ENCODE measurements around the gene MDGA2. TPM values are rescaled to one million over a fixed set of nuclear protein-coding genes. Genes with fewer than 3 reads are reported as not detected.

MDGA2 gene
- total RNA-seq, 1 donor from 2014 or later = not detected

GRCh38 chr14:47103771-47104170 lies 571.6 kb downstream of the MDGA2 start:
- Mint-ChIP-seq H3K27me3 (no peaks in the 10 kb centered on the region), H3K36me3 (ENCODE audit: low read depth) (no peaks in the 10 kb centered on the region), H3K4me3 (no peak overlapping the region), H3K4me1 (no peaks in the 10 kb centered on the region), H3K9me3 (no peaks in the 10 kb centered on the region), H3K27ac (no peak overlapping the region)
- DNase-seq = no peak
- intact Hi-C loops (cut with micrococcal nuclease) = no loop called here

- Mint-ChIP-seq H3K9me3 (no peaks in the 10 kb centered on the region), H3K27me3 (no peaks in the 10 kb centered on the region), H3K36me3 (ENCODE audit: low read depth) (no peaks in the 10 kb centered on the region), H3K27ac (no peak overlapping the region), H3K4me1 (no peaks in the 10 kb centered on the region), H3K4me3 (no peak overlapping the region)
- intact Hi-C loops (cut with micrococcal nuclease) = no loop called here
- no peak for DNase-seq
These were observed 572.9 kb downstream of the MDGA2 start for GRCh38 chr14:47102472-47102871.

- no peaks in the 10 kb centered on the region for H3K4me1 Mint-ChIP-seq
- intact Hi-C loops (cut with micrococcal nuclease) = no loop called here
- H3K27me3 Mint-ChIP-seq = no peaks in the 10 kb centered on the region
- DNase-seq = no peak
- H3K27ac Mint-ChIP-seq = no peak overlapping the region
- H3K9me3 Mint-ChIP-seq = peaks cover 7% of the 10 kb centered on the region
- no peaks in the 10 kb centered on the region for H3K36me3 Mint-ChIP-seq (ENCODE audit: low read depth)
- H3K4me3 Mint-ChIP-seq = no peak overlapping the region
These were observed 589.7 kb downstream of the MDGA2 start for GRCh38 chr14:47085678-47086077.

GRCh38 chr14:47065326-47065725 lies 610.1 kb downstream of the MDGA2 start:
- no peaks in the 10 kb centered on the region for H3K9me3 Mint-ChIP-seq
- H3K36me3 Mint-ChIP-seq (ENCODE audit: low read depth) = no peaks in the 10 kb centered on the region
- no peak overlapping the region for H3K4me3 Mint-ChIP-seq
- intact Hi-C loops (cut with micrococcal nuclease) = no loop called here
- no peak overlapping the region for H3K27ac Mint-ChIP-seq
- H3K27me3 Mint-ChIP-seq = no peaks in the 10 kb centered on the region
- no peaks in the 10 kb centered on the region for H3K4me1 Mint-ChIP-seq
- no peak for DNase-seq

- Mint-ChIP-seq H3K27me3 (no peaks in the 10 kb centered on the region), H3K4me3 (no peak overlapping the region), H3K4me1 (no peaks in the 10 kb centered on the region), H3K9me3 (no peaks in the 10 kb centered on the region), H3K27ac (no peak overlapping the region), H3K36me3 (ENCODE audit: low read depth) (no peaks in the 10 kb centered on the region)
- intact Hi-C loops (cut with micrococcal nuclease) = no loop called here
- DNase-seq = no peak
These were observed 615.4 kb downstream of the MDGA2 start for GRCh38 chr14:47060050-47060449.

- no peaks in the 10 kb centered on the region for H3K4me1 Mint-ChIP-seq
- H3K4me3 Mint-ChIP-seq = no peak overlapping the region
- no peaks in the 10 kb centered on the region for H3K36me3 Mint-ChIP-seq (ENCODE audit: low read depth)
- no peaks in the 10 kb centered on the region for H3K9me3 Mint-ChIP-seq
- no peak for DNase-seq
- H3K27ac Mint-ChIP-seq = no peak overlapping the region
- intact Hi-C loops (cut with micrococcal nuclease) = no loop called here
- no peaks in the 10 kb centered on the region for H3K27me3 Mint-ChIP-seq
These were observed 618.0 kb downstream of the MDGA2 start for GRCh38 chr14:47057364-47057763.

- no peak overlapping the region for H3K4me3 Mint-ChIP-seq
- H3K27me3 Mint-ChIP-seq = no peaks in the 10 kb centered on the region
- no peak for DNase-seq
- no peaks in the 10 kb centered on the region for H3K4me1 Mint-ChIP-seq
- H3K27ac Mint-ChIP-seq = no peak overlapping the region
- no peaks in the 10 kb centered on the region for H3K36me3 Mint-ChIP-seq (ENCODE audit: low read depth)
- H3K9me3 Mint-ChIP-seq = no peaks in the 10 kb centered on the region
- intact Hi-C loops (cut with micrococcal nuclease) = no loop called here
These were observed 630.6 kb downstream of the MDGA2 start for GRCh38 chr14:47044841-47045240.

GRCh38 chr14:47040550-47040949 lies 634.9 kb downstream of the MDGA2 start:
- no peaks in the 10 kb centered on the region for H3K36me3 Mint-ChIP-seq (ENCODE audit: low read depth)
- H3K4me3 Mint-ChIP-seq = no peak overlapping the region
- no peaks in the 10 kb centered on the region for H3K9me3 Mint-ChIP-seq
- H3K27ac Mint-ChIP-seq = no peak overlapping the region
- no peak for DNase-seq
- intact Hi-C loops (cut with micrococcal nuclease) = no loop called here
- H3K4me1 Mint-ChIP-seq = no peaks in the 10 kb centered on the region
- H3K27me3 Mint-ChIP-seq = no peaks in the 10 kb centered on the region

- Mint-ChIP-seq H3K4me1 (no peaks in the 10 kb centered on the region), H3K4me3 (no peak overlapping the region), H3K27ac (no peak overlapping the region), H3K27me3 (no peaks in the 10 kb centered on the region), H3K9me3 (no peaks in the 10 kb centered on the region), H3K36me3 (ENCODE audit: low read depth) (no peaks in the 10 kb centered on the region)
- DNase-seq = no peak
- intact Hi-C loops (cut with micrococcal nuclease) = no loop called here
These were observed 636.1 kb downstream of the MDGA2 start for GRCh38 chr14:47039336-47039735.

- no peaks in the 10 kb centered on the region for H3K36me3 Mint-ChIP-seq (ENCODE audit: low read depth)
- no peak overlapping the region for H3K27ac Mint-ChIP-seq
- H3K27me3 Mint-ChIP-seq = no peaks in the 10 kb centered on the region
- no peak overlapping the region for H3K4me3 Mint-ChIP-seq
- DNase-seq = no peak
- intact Hi-C loops (cut with micrococcal nuclease) = no loop called here
- H3K4me1 Mint-ChIP-seq = no peaks in the 10 kb centered on the region
- H3K9me3 Mint-ChIP-seq = no peaks in the 10 kb centered on the region
These were observed 652.7 kb downstream of the MDGA2 start for GRCh38 chr14:47022721-47023120.

- no peak for DNase-seq
- Mint-ChIP-seq H3K36me3 (ENCODE audit: low read depth) (no peaks in the 10 kb centered on the region), H3K9me3 (no peaks in the 10 kb centered on the region), H3K27ac (no peak overlapping the region), H3K4me1 (no peaks in the 10 kb centered on the region), H3K4me3 (no peak overlapping the region), H3K27me3 (no peaks in the 10 kb centered on the region)
- intact Hi-C loops (cut with micrococcal nuclease) = no loop called here
These were observed 654.9 kb downstream of the MDGA2 start for GRCh38 chr14:47020500-47020899.

GRCh38 chr14:47012533-47013280 lies 662.7 kb downstream of the MDGA2 start:
- Mint-ChIP-seq H3K4me1 (no peaks in the 10 kb centered on the region), H3K27me3 (no peaks in the 10 kb centered on the region), H3K27ac (no peak overlapping the region), H3K9me3 (no peaks in the 10 kb centered on the region), H3K4me3 (no peak overlapping the region), H3K36me3 (ENCODE audit: low read depth) (no peaks in the 10 kb centered on the region)
- no peak for DNase-seq
- intact Hi-C loops (cut with micrococcal nuclease) = no loop called here

GRCh38 chr14:47009615-47010014 lies 665.8 kb downstream of the MDGA2 start:
- Mint-ChIP-seq H3K27ac (no peak overlapping the region), H3K36me3 (ENCODE audit: low read depth) (no peaks in the 10 kb centered on the region), H3K4me1 (no peaks in the 10 kb centered on the region), H3K27me3 (no peaks in the 10 kb centered on the region), H3K4me3 (no peak overlapping the region), H3K9me3 (no peaks in the 10 kb centered on the region)
- DNase-seq = no peak
- intact Hi-C loops (cut with micrococcal nuclease) = no loop called here

- Mint-ChIP-seq H3K27ac (no peak overlapping the region), H3K4me3 (no peak overlapping the region), H3K9me3 (no peaks in the 10 kb centered on the region), H3K4me1 (no peaks in the 10 kb centered on the region), H3K27me3 (no peaks in the 10 kb centered on the region), H3K36me3 (ENCODE audit: low read depth) (no peaks in the 10 kb centered on the region)
- DNase-seq = no peak
- intact Hi-C loops (cut with micrococcal nuclease) = no loop called here
These were observed 666.7 kb downstream of the MDGA2 start for GRCh38 chr14:47008732-47009131.

GRCh38 chr14:46999661-47000060 lies 675.7 kb downstream of the MDGA2 start:
- Mint-ChIP-seq H3K4me3 (no peak overlapping the region), H3K27me3 (no peaks in the 10 kb centered on the region), H3K27ac (no peak overlapping the region), H3K36me3 (ENCODE audit: low read depth) (no peaks in the 10 kb centered on the region), H3K4me1 (no peaks in the 10 kb centered on the region), H3K9me3 (no peaks in the 10 kb centered on the region)
- no peak for DNase-seq
- intact Hi-C loops (cut with micrococcal nuclease) = no loop called here
